ENCODE measurements around the gene SLC16A2.

The SLC16A2 gene

DNA sequence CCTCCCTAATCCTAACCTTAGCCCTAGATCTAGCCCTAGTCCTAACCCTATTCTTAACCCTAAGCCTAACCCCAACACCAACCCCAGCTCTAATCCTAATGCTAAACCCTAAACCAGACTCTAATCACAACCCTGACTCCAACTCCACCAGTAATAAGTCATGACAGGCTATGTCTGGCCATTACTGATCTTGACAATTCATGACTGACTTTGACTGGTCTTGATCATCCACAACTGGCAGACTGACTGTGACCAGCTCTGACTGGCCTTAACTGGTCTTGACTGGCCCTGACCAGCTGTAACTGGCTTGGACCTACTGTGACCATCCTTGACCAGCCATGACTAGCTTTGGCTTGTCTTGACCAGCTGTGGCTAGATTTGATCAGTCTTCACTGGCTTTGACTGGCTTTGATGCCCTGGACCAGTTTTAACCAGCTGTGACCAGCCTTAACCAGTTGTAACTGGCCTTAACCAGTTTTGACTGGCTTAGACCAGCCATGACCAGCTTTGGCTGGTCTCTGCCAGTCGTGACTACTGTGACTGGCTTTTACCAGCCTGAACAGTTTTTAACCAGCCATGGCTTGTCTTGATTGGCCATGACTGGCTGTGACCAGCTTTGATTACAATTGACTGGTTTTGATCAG lies 124.7 kb downstream of the SLC16A2 start:
- no peak for DNase-seq

DNA sequence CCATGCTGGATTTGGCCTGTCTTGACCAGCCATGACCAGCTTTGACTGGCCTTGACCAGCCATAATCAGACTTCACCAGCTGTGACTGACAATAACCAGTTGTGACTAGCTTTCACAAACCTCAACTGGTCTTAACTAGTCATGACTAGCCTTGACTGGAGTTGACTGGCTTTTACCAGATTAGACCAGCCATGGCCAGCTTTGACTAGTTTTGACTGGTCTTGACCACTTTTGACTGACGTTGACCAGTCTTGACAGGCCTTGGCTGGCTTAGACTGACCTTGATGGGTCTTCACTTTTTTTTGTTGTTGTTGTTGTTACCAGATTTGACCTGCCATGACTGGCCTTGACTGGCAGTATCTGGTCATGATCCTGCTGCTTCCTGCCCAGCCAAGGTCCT lies 125.7 kb downstream of the SLC16A2 start:
- no peak for DNase-seq

DNA sequence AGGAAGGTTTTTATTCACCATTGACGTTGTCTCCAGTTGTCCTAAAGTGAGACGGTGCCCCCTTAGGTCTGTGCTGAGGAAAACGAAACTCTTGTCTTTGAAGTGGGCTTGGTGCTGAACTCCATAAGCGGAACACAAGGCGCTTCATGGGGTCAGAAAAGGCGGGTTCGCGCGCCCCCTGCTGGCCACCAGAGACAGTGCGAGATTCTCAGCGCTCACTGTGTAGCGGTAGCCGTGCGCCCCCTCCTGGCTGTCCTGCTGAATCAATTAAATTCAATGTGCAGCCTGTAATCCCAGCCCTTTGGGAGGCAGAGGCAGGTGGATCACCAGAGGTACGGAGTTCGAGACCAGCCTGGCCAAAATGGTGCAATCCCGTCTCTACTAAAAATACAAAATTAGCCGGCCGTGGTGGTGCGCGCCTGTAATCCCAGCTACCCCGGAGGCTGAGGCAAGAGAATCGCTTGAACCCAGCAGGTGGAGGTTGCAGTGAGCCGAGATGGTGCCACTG lies 129.1 kb downstream of the SLC16A2 start:
- peak; percentile 66 for DNase-seq

DNA sequence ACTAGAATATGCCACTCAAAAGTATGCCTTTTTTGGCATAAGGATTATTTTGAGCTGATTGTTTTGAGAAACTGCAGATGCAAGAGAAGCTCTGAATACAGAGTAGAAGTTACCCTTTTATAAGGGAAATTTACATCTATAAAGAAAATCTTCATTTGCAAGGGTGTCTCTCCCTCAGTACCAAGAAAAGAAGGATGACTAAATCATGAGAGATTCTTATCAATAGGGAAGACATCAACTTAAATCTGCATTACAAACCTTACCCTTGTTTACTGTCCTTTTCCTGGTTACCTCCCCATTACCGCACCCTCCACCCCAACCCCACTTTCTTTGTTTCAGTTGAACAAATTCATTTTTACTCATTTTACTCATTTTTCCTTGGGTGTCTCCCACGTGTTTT lies 130.6 kb downstream of the SLC16A2 start:
- no peak for DNase-seq

DNA sequence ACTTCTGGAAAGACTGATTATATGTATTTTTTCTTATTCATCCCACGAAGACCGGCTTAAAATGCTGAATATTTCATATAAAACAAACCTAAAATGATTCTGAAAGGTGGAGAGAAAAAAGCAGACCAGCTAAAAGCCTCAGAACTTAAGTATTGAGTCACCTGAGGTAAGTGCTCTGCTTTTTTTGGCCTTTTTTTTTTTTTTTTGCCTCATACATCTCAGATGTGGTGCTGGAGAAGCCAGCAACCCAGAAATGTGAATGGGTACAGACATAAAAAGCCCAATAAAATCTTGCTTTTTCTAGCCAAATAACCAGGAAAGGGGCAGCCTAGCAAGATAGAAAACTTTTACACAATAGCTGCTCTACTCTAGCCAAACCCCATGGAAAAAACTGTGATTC lies 136.1 kb downstream of the SLC16A2 start:
- no peak for DNase-seq

DNA sequence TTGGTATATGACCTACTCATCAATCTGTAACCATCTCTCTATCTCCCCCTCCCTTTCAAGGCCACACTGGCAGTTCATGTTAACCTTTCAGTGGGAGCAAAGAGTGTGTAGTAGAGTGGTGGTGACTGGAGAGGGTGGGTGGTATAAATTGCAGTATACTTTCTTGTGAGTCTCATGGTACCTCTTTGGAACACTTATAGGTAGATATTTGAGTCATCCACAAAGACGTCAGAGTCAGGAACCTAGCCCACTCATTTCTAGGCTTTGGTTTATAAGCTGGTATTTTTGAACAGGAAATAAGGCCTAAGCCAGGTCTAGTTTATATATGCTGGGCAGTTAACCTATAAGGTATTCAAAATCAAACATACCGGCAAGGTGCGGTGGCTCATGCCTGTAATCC lies 156.8 kb downstream of the SLC16A2 start:
- no peak for DNase-seq

DNA sequence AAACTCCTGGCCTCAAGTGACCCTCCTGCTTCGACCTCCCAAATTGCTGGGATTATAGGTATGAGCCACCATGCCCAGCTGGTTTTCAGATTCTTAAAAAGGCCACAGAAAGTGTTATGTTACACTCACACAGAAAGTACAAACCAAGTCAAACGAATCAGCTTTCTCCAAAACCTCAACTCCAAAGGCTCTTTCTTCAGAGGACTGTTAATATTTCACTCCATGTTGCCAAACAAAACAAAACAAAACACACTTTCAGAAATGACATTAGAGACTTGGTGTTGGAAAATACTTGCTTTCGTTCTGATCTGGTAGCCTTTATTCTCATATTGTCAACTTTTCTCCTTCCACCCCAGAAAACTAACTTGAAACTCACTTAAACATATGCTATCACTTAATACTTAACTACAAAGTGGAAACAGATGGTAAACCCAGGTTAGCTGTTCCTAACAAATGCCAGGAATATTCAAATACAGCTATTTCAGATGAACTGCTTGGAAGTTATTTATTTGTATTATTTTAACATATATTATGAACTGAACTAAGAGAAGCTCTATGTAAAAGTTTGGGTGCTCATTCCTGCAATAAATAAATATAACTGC lies 158.4 kb downstream of the SLC16A2 start:
- peak; percentile 17 for DNase-seq

Measured in fibroblast of skin of right quadriceps (primary cell).